HL-60/S4 treated with retinoic acid at 250 ng/mL for 4 days and 3 days (cell line): ENCODE data around the gene NDUFS1.
"Not testable (repeated sequence)": the region's sequence is repeated elsewhere in the genome, so short reads cannot be mapped to it uniquely, and the experiment has no call there.

Source experiments
- in situ Hi-C: fragments of 300-500 bp; cut with MboI; formaldehyde crosslinking; loops from 2 replicates; pipeline ENCODE4 v1.7.0; 2022; ENCODE audit warnings: low sequenced_read_pairs

NDUFS1 gene

GRCh38 chr2:206105541-206105940, 53.7 kb downstream of the NDUFS1 start:
- in situ Hi-C loops = no loop called here

GRCh38 chr2:206105038-206105437, 54.2 kb downstream of the NDUFS1 start:
- in situ Hi-C loops = no loop called here

- in situ Hi-C loops = not testable (repeated sequence)
These were observed 60.4 kb downstream of the NDUFS1 start for GRCh38 chr2:206098872-206099271.

- in situ Hi-C loops = no loop called here
These were observed 60.8 kb downstream of the NDUFS1 start for GRCh38 chr2:206098471-206098870.

- in situ Hi-C loops = no loop called here
These were observed 62.4 kb downstream of the NDUFS1 start for GRCh38 chr2:206096876-206097275.

GRCh38 chr2:206095536-206096332, 63.5 kb downstream of the NDUFS1 start:
- in situ Hi-C loops = no loop called here

- in situ Hi-C loops = no loop called here
These were observed 66.9 kb downstream of the NDUFS1 start for GRCh38 chr2:206092297-206092696.

- in situ Hi-C loops = no loop called here
These were observed 71.0 kb downstream of the NDUFS1 start for GRCh38 chr2:206088248-206088647.

- in situ Hi-C loops = no loop called here
These were observed 72.4 kb downstream of the NDUFS1 start for GRCh38 chr2:206086716-206087350.

- in situ Hi-C loops = no loop called here
These were observed 73.3 kb downstream of the NDUFS1 start, which contains the start of gene INO80D for GRCh38 chr2:206085742-206086445. INO80D (minus strand) TSS chr2:206086174; CDS start chr2:206063016, 23,158 bp downstream.

- in situ Hi-C loops = no loop called here
These were observed 74.1 kb downstream of the NDUFS1 start for GRCh38 chr2:206084870-206085741.

GRCh38 chr2:206084439-206084869, 74.8 kb downstream of the NDUFS1 start:
- in situ Hi-C loops = no loop called here

- in situ Hi-C loops = no loop called here
These were observed 75.4 kb downstream of the NDUFS1 start for GRCh38 chr2:206083602-206084438.

GRCh38 chr2:206082298-206082843, 76.9 kb downstream of the NDUFS1 start:
- in situ Hi-C loops = no loop called here

GRCh38 chr2:206080927-206081326, 78.3 kb downstream of the NDUFS1 start:
- in situ Hi-C loops = no loop called here

GRCh38 chr2:206079699-206080465, 79.4 kb downstream of the NDUFS1 start:
- in situ Hi-C loops = no loop called here

GRCh38 chr2:206077879-206078278, 81.4 kb downstream of the NDUFS1 start:
- in situ Hi-C loops = not testable (repeated sequence)

- in situ Hi-C loops = no loop called here
These were observed 84.1 kb downstream of the NDUFS1 start for GRCh38 chr2:206075113-206075512.

GRCh38 chr2:206071807-206072206, 87.4 kb downstream of the NDUFS1 start:
- in situ Hi-C loops = no loop called here
